GM12873 (cell line): Measurements from ENCODE around the gene SND1.

ENCODE experiments used
- TF ChIP-seq, protein P1 (sequence below): IDR thresholded peaks from 2 replicates; pipeline ENCODE4 v1.5.1; 2012; ENCODE audit warnings: low read depth, mild to moderate bottlenecking, moderate library complexity, low read length, control low read depth; ENCODE audit not compliant: insufficient read depth; ENCODE audit errors: missing control alignments

Gene SND1

DNA sequence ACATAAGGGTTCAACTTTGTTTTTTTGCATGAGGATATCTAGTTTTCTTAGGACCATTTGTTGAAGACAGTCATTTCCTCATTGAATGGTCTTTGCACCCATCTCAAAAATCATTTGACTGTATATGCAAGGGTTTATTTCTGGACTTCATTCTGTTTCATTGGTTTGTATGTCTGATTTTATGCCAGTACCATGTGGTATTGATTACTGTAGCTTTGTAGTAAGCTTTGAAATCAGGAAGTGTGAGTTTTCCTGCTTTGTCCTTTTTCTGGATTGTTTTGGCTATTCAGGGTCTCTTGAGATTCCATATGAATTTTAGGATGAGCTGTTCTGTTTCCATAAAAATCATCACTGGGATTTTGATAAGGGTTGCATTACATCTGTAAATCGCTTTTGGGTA, 63.9 kb downstream of the SND1 start:
- TF ChIP-seq, protein P1, sequence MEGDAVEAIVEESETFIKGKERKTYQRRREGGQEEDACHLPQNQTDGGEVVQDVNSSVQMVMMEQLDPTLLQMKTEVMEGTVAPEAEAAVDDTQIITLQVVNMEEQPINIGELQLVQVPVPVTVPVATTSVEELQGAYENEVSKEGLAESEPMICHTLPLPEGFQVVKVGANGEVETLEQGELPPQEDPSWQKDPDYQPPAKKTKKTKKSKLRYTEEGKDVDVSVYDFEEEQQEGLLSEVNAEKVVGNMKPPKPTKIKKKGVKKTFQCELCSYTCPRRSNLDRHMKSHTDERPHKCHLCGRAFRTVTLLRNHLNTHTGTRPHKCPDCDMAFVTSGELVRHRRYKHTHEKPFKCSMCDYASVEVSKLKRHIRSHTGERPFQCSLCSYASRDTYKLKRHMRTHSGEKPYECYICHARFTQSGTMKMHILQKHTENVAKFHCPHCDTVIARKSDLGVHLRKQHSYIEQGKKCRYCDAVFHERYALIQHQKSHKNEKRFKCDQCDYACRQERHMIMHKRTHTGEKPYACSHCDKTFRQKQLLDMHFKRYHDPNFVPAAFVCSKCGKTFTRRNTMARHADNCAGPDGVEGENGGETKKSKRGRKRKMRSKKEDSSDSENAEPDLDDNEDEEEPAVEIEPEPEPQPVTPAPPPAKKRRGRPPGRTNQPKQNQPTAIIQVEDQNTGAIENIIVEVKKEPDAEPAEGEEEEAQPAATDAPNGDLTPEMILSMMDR: no peak

DNA sequence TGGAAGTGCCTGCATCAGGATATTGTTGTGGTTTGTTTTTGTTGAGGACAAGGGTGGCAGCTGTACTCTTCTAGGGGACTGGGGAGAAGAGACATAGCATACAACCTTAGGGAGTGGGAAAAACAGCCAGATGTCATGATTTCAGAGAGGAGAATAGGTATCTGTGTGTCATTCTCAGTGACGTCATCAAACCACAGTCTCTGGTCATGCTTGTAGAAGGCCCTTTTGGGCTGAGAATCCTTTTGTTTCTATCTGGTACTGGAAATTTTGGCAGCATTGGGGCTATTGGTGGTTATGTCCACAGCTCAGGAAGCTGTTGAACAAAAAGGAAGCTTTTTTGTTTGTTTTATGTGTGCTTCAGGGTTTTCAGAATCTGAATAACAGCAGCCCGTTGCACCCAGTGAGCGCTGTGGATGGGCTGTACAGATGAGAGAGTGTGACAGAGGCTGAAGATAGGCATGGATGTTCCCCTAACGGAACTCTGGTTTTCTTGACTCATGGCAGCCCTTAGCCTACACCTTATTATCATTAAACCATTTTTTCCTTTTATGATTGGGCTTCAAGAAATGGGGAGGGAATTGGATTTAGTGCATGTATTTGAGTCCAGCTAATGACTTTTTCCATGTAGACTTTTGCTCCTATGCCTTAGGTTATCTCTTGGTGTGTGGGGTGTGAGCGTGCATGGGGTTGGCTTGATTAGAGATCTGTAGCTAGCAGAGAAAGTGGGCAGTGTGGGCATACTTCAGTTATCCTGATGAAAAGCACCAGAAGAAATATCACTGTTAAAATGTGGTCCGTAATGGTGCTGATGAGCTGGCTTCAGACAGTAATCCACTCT, 65.7 kb downstream of the SND1 start:
- TF ChIP-seq, protein P1: no peak

DNA sequence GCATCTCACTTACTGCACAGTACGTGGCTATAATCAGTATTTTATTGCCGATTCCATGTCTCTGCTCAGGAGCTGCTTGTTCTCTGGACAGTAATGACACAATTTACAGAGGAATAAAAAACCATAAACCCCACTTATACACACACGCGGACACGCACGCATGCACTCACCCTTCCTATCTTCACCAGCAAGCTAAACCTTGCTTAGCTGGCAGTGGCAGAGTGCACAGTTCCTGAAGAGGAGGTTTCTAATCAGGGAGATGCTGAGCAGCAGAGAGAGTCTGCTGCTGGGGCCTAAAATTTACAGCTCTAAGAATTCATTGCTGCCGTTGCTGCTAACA, 66.3 kb downstream of the SND1 start:
- TF ChIP-seq, protein P1: no peak

DNA sequence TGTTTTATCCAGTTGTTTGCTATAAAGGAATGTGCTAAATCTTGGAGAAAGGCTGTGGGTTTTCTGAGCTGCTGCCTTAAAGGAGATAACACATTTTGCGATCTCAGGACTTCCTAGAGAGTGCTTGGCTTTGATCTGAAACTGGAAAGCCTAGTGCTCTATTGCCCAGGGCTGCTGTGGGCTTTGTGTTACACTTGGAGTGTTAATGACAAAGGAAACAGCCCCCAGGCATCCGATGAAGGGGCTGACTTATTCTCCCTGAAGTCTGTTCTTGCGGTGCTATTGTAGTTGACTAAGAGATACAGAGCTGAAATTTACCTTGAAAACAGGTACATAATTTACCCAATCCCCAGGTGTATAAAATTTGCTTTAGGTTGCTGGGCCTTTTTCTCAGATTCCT, 74.5 kb downstream of the SND1 start:
- TF ChIP-seq, protein P1: no peak

DNA sequence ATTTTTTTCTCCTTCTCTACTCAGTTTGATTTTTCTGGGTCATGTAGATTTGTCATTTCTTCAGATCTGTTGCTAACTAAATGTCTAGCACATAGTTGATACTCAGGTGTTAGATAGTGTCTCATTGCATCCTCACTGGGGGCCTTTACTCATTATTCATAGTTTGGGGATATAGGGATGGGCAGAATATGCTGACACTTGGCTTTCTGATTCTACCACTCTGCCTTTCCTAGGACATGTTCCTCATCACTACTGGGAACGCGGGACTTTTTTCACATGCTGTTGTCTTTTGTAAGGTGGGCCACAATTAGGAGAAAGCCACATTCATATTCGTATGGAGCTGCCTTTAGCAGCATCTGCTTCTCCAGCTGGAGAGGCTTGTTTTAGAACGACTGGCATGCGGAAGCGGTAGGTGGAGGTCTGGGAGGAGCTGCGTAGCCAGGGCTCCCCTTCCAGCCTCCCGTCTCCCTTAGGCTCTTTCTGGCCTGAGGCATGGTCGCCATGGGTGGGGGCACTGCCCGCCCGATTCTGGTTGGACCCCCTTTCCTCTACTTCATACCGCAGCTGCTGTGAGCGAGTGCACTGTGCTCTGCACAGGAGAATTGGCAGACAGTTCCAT, 78.8 kb downstream of the SND1 start:
- TF ChIP-seq, protein P1: no peak

DNA sequence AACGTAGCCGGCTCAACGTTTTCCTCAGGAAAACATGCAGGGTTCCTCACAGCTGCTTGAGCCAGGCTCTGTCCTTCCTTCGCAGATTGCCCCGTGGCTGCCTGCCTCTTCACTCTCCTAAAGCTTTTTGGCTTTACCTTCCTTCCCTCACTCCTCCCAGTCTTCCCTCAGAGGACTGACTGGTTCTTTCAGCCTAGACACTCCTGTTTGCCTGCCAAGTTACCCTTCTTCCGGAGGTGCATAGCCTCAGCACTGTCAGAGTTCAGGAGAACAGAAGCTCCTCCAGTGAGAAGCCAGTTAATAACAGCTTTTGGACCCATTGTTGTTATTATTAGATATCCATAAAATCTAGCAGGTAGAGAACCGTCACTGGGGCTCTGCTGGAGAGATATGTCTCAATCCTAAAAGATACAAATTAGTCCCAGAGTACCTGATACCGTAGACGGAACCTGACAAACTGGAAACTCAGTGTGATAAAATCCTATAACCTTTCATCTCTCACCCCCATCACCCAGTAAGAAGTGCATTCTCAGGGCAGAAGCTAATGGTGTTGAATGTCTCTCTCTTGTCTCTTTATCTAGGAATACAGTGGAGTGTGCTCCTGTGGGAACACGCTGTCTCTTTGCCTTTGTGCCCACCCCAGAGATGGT, 79.6 kb downstream of the SND1 start:
- TF ChIP-seq, protein P1: no peak

DNA sequence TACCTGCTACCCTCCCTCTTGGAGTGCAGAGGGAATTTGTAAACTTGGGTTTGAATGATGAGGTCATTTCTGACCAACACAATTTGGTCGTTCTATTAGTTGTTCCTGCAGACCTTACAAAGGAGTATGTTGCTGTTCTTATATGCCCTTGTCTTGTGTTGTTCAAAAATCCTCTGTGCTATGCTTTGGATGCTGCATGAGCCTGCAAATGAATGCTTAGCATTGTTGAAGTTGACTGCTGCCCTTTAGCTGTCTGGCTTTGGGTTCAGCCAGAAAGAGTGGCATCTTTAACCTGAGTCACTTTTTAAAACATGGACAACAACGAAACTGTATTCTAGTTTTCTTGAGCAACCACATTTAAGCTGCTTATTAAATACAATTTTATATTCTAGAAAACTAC, 80.3 kb downstream of the SND1 start:
- TF ChIP-seq, protein P1: no peak
